HG02623 (cell line): Measurements from ENCODE around the gene EEPD1.
"Not testable (repeated sequence)": the region's sequence is repeated elsewhere in the genome, so short reads cannot be mapped to it uniquely, and the experiment has no call there.

Experiments used
- ATAC-seq: cut with Tn5 transposase; IDR thresholded peaks from one replicate; pipeline ENCODE4 v1.9.1; 2021; ENCODE audit warnings: moderate library complexity; ENCODE audit not compliant: unreplicated experiment

The EEPD1 gene

GRCh38 chr7:36245684-36246299 is 92.7 kb downstream of the EEPD1 start:
- no peak for ATAC-seq

- no peak for ATAC-seq
These were observed 96.0 kb downstream of the EEPD1 start for GRCh38 chr7:36249091-36249490.

GRCh38 chr7:36253699-36254098 is 100.6 kb downstream of the EEPD1 start:
- no peak for ATAC-seq

- ATAC-seq, result not testable (repeated sequence)
These were observed 105.6 kb downstream of the EEPD1 start for GRCh38 chr7:36258510-36259259.

- no peak for ATAC-seq
These were observed 107.4 kb downstream of the EEPD1 start for GRCh38 chr7:36260481-36260880.

GRCh38 chr7:36261019-36261754 is 108.1 kb downstream of the EEPD1 start:
- ATAC-seq, result no peak

GRCh38 chr7:36262309-36263094 is 109.4 kb downstream of the EEPD1 start:
- no peak for ATAC-seq

GRCh38 chr7:36263095-36263484 is 110.0 kb downstream of the EEPD1 start:
- ATAC-seq, result no peak

GRCh38 chr7:36264123-36264801 is 111.2 kb downstream of the EEPD1 start:
- peak; percentile 54 for ATAC-seq

GRCh38 chr7:36264913-36265516 is 112.0 kb downstream of the EEPD1 start:
- no peak for ATAC-seq

- ATAC-seq, result no peak
These were observed 112.6 kb downstream of the EEPD1 start for GRCh38 chr7:36265680-36266079.

GRCh38 chr7:36266190-36266589 is 113.1 kb downstream of the EEPD1 start:
- no peak for ATAC-seq

- no peak for ATAC-seq
These were observed 113.6 kb downstream of the EEPD1 start for GRCh38 chr7:36266683-36267082.

- ATAC-seq, result no peak
These were observed 119.1 kb downstream of the EEPD1 start for GRCh38 chr7:36272211-36272566.

- ATAC-seq, result no peak
These were observed 119.7 kb downstream of the EEPD1 start for GRCh38 chr7:36272567-36273269.

- no peak for ATAC-seq
These were observed 120.8 kb downstream of the EEPD1 start for GRCh38 chr7:36273836-36274235.

GRCh38 chr7:36275735-36276284 is 122.8 kb downstream of the EEPD1 start:
- no peak for ATAC-seq

- no peak for ATAC-seq
These were observed 123.6 kb downstream of the EEPD1 start for GRCh38 chr7:36276428-36277248.

GRCh38 chr7:36277249-36277542 is 124.1 kb downstream of the EEPD1 start:
- no peak for ATAC-seq
